GM12874 (cell line): ENCODE results near the gene CNIH1.

ENCODE experiments used
- TF ChIP-seq, protein P1 (sequence below): IDR thresholded peaks from 2 replicates; pipeline ENCODE4 v1.5.1; 2011; ENCODE audit warnings: low read depth, mild to moderate bottlenecking, control low read depth, low read length, moderate library complexity; ENCODE audit not compliant: insufficient read depth

Gene CNIH1

DNA sequence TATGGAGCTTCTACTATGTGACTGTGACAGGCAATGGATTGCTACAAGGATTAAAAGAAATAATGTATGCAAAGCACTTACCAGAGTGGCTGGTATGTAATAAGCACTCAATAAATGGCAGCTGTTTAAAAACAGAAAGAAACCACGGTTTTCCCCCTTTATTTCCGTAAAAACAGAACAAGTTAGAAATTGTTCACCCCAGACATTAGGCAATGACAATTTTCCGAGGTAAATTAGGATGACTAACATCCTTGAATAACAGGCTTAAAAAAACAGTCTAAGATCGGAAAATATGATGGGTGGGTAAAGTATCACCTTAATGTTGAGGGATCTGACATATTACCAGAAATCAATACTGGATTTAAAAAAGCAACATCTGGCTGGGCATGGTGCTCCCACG is 20.9 kb upstream of the CNIH1 start:
- TF ChIP-seq, protein P1, sequence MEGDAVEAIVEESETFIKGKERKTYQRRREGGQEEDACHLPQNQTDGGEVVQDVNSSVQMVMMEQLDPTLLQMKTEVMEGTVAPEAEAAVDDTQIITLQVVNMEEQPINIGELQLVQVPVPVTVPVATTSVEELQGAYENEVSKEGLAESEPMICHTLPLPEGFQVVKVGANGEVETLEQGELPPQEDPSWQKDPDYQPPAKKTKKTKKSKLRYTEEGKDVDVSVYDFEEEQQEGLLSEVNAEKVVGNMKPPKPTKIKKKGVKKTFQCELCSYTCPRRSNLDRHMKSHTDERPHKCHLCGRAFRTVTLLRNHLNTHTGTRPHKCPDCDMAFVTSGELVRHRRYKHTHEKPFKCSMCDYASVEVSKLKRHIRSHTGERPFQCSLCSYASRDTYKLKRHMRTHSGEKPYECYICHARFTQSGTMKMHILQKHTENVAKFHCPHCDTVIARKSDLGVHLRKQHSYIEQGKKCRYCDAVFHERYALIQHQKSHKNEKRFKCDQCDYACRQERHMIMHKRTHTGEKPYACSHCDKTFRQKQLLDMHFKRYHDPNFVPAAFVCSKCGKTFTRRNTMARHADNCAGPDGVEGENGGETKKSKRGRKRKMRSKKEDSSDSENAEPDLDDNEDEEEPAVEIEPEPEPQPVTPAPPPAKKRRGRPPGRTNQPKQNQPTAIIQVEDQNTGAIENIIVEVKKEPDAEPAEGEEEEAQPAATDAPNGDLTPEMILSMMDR = no peak

DNA sequence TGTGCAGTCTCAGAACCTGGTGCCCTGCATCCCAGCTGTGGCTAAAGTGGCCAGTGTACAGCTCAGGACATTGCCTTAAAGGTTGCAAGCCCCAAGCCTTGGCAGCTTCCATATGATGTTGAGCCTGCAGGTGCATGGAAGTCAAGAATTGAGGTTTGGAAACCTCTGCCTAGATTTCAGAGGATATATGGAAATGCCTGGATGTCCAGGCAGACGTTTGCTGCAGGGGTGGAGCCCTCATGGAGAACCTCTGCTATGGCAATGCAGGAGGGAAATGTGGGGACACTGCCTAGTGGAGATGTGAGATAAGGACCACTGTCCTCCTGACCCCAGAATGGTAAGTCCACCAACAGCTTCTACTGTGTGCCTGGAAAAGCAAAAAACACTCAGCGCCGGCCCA is 17.9 kb upstream of the CNIH1 start:
- TF ChIP-seq, protein P1 = no peak

DNA sequence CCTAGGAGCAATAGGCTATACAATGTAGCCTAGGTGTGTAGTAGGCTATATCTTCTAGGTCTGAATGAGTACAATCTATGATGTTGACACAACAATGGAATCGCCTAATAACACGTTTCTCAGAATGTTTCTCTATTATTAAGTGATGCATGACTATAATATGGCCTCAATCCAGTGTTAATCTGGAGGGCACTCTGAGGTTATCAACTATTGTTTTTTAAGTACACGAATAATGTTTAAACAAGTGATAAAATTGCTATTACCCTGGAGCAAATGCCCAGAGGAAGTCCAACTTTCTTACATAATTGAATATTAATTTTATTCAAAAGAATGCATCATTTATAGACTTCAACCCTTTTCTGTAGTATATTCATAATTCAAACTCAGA is 16.4 kb upstream of the CNIH1 start:
- TF ChIP-seq, protein P1 = no peak

DNA sequence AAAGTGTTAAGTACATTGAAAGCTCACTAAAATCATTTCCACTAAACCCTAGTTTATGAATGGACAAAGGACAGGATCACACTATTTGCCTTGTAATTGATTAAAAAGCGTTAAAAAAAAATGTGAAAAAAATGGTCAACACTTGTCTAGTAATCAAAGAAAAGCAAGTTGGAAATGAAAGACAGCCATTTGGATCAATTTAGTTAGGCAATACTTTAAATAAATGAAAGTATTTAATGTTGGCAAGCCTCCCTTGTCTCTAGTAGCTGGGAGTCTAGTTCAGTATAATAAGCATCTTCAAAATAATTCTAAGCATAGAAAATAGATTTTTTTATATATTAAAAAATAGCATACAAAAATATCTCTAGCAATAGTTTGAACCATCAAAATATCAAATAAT is 14.2 kb upstream of the CNIH1 start:
- TF ChIP-seq, protein P1 = no peak

DNA sequence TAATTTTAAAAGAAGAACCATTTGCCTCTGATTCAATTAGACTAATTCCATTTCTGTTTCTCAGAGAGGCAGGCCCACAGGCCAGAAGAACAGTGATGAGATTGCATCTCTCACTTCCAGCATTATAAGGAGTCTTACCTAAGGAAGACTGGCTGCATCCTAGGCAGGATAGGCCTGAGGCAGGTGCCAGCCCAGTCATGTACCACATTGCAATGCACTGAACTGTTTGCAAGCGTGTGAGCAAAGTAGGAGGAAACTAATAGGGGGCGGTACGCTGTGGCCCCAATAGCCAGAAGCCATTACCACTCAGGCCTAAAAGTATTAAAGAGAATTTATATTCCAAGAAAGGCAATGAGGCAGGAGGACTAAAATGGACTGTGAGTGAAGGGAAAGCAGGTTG is 12.1 kb upstream of the CNIH1 start:
- TF ChIP-seq, protein P1 = no peak

DNA sequence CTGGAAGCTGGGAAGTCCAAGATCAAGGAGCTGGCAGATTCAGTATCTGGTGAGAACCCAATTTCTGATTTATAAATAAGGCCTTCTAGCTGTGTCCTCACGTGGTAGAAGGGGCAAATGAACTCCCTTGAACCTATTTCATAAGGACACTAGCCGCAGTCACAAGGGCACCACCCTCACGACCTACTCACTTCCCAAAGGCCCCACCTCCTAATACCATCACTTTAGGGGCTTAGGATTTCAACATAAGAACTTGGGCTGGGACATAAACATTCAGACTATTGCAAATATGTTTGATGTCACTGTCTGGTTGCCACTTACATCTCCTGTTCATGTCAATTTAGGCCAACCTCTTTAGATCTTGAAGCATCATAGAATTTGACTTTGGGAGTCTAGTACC is 10.8 kb upstream of the CNIH1 start:
- TF ChIP-seq, protein P1 = no peak

DNA sequence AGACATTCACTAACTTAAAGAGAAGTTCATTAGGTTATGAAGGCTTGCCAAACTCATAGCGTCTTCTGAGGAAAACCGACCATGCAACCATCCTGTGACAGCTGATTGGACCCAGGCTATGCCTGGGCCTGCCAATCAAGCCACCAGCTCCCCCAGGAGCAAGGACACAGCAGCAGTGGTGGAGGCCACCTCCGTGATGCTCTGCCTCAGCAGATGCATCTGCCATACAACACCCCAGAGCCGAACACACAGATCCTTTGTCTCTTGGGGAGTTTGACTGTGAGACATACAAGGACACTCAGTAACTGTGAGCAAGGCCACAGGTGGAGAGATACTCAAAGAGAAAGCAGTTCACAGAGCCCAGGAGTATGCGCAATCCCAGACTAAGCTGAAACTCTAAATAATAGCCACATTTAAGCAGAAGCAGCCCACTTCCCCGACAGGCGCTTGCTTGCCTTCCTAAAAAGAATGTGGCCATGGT is 10.0 kb upstream of the CNIH1 start:
- TF ChIP-seq, protein P1 = no peak

DNA sequence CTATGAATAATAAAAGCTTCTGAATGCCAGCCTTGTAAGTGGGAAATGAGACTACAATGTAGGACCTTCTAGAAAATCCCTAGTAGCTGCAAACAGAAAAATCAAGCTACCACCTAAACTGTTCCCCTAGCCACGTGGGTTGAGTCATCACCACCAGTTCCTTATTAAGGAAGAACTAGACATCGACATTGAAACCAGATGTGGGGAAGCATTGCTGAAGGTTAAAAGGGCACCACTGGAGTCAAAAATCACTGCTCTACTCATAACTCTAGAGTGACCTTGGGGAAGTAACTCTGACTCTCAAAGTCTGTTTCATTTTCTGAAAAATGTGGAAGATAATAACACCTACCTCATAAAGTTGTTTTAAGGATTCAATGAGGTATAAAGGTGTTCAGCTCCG is 9.4 kb upstream of the CNIH1 start:
- TF ChIP-seq, protein P1 = no peak
